GM12878 (cell line): ENCODE results near the gene LRRIQ1. TPM values are rescaled to one million over a fixed set of nuclear protein-coding genes. Genes with fewer than 3 reads are reported as not detected.

ENCODE experiments used
- ATAC-seq: fragments of 200-7000 bp; cut with Tn5 transposase; 3 replicates; pipeline ENCODE4 v1.9.1; 2020; ENCODE audit warnings: mild to moderate bottlenecking, moderate library complexity
- BruUV-seq: library from RNA; stranded (reverse); fragments of 400-500 nt; replicated peaks from 2 replicates; lab custom pipeline; 2021; lab: Mats Ljungman, UMichigan
- CTCF ChIA-PET: fragments of 300-600 bp; sonication (Branson Sonifier 250); formaldehyde crosslinking; extraction: SDS; loops from one replicate; lab custom pipeline; 2021; ENCODE audit warnings: inconsistent platforms; lab: Yijun Ruan, JAX
- POLR2A ChIA-PET: fragments of 350-600 bp; formaldehyde crosslinking; extraction: SDS; loops from one replicate; lab custom pipeline; 2021; ENCODE audit warnings: inconsistent platforms; lab: Charles Lee
- RAD21 ChIA-PET: fragments of 300-600 bp; sonication (Branson Sonifier 250); formaldehyde crosslinking; loops from one replicate; lab custom pipeline; 2023; ENCODE audit warnings: antibody characterized with exemption; ENCODE audit not compliant: unreplicated experiment; lab: Charles Lee
- SMC1A ChIA-PET: fragments of 300-600 bp; sonication (Branson Sonifier 250); formaldehyde crosslinking; loops from one replicate; lab custom pipeline; 2023; ENCODE audit not compliant: unreplicated experiment, uncharacterized antibody; lab: Charles Lee
- DNase-seq: peaks from one replicate; pipeline ENCODE4 v3.0.0-alpha.2; 2011; ENCODE audit warnings: low read depth, low spot score
- FAIRE-seq: peaks from 3 replicates; lab custom pipeline; 2011; peaks lifted over from hg19 to GRCh38; lab: Jason Lieb, UNC
- H2AFZ ChIP-seq: 2 replicates; pipeline ENCODE4 v1.6.0; 2011; ENCODE audit warnings: low read depth, low read length, control low read depth; ENCODE audit not compliant: control insufficient read depth
- H3K27ac ChIP-seq: 2 replicates; pipeline ENCODE4 v1.5.1; 2011; ENCODE audit warnings: control low read depth; ENCODE audit not compliant: control insufficient read depth, insufficient read depth
- H3K27me3 ChIP-seq, 2 experiments: replicated peaks in 1 of 2; 2 replicates each; pipeline versions ENCODE4 v1.6.0 to v1.6.1; 2011; ENCODE audit warnings: low read length in 1 of 2; ENCODE audit not compliant: control insufficient read depth in 2 of 2, insufficient read depth in 2 of 2
- H3K36me3 ChIP-seq, 2 experiments: 2 replicates each; pipeline ENCODE4 v1.5.1; 2011; ENCODE audit warnings: low read length in 1 of 2; ENCODE audit not compliant: control insufficient read depth in 2 of 2, insufficient read depth in 2 of 2
- H3K4me1 ChIP-seq: 2 replicates; pipeline ENCODE4 v1.6.1; 2011; ENCODE audit warnings: mild to moderate bottlenecking, low read length, moderate library complexity, mixed read lengths; ENCODE audit not compliant: control insufficient read depth, insufficient read depth
- H3K4me2 ChIP-seq: 2 replicates; pipeline ENCODE4 v1.6.0; 2011; ENCODE audit warnings: control low read depth; ENCODE audit not compliant: control insufficient read depth, insufficient read depth
- H3K4me3 ChIP-seq: fragments of 200-600 bp; sonication (generic); 2 replicates; pipeline ENCODE4 v1.5.1; 2016
- H3K79me2 ChIP-seq: 2 replicates; pipeline ENCODE4 v1.6.0; 2011; ENCODE audit warnings: low read length; ENCODE audit not compliant: control insufficient read depth, insufficient read depth
- H3K9ac ChIP-seq: 2 replicates; pipeline ENCODE4 v1.8.0; 2011; ENCODE audit warnings: low read length, control low read depth, mixed read lengths; ENCODE audit not compliant: control insufficient read depth, insufficient read depth
- H3K9me3 ChIP-seq: replicated peaks from 3 replicates; pipeline ENCODE4 v1.5.1; 2011; ENCODE audit warnings: mild to moderate bottlenecking, low read length; ENCODE audit not compliant: control insufficient read depth, insufficient read depth
- H4K20me1 ChIP-seq: 2 replicates; pipeline ENCODE4 v1.6.0; 2011; ENCODE audit not compliant: control insufficient read depth, insufficient read depth
- BMI1 ChIP-seq: fragments of 450-650 bp; IDR thresholded peaks from 2 replicates; pipeline ENCODE4 v1.6.1; 2016; ENCODE audit warnings: mild to moderate bottlenecking, moderate library complexity, borderline replicate concordance
- EP300 ChIP-seq, 2 experiments: fragments of 150-350 bp in 1 of 2; IDR thresholded peaks; 2 replicates each; pipeline ENCODE4 v1.6.1; 2011 to 2012; ENCODE audit warnings: low read depth in 2 of 2, low read length in 2 of 2, borderline replicate concordance in 1 of 2, improper control_type of control experiment in 1 of 2, inconsistent platforms in 1 of 2; ENCODE audit not compliant: control insufficient read depth in 1 of 2
- KAT2A ChIP-seq: conservative IDR thresholded peaks from 2 replicates; pipeline ENCODE4 v1.6.1; 2011; ENCODE audit warnings: low read depth, low read length; ENCODE audit not compliant: control insufficient read depth
- KDM1A ChIP-seq: fragments of 200-600 bp; sonication (generic); IDR thresholded peaks from 2 replicates; pipeline ENCODE4 v1.6.1; 2016; ENCODE audit warnings: borderline replicate concordance
- NFYA ChIP-seq: IDR thresholded peaks from 2 replicates; pipeline ENCODE4 v1.6.1; 2011; ENCODE audit warnings: low read depth, mild to moderate bottlenecking, low read length, improper control_type of control experiment, borderline replicate concordance
- PML ChIP-seq: IDR thresholded peaks from 2 replicates; pipeline ENCODE4 v1.6.1; 2012; ENCODE audit warnings: low read length, inconsistent platforms
- RCOR1 ChIP-seq: conservative IDR thresholded peaks from 2 replicates; pipeline ENCODE4 v1.6.1; 2012; ENCODE audit warnings: low read depth, low read length, improper control_type of control experiment
- YY1 ChIP-seq: IDR thresholded peaks from 2 replicates; pipeline ENCODE4 v1.6.1; 2011; ENCODE audit warnings: low read depth, mild to moderate bottlenecking, low read length
- ZZZ3 ChIP-seq: IDR thresholded peaks from 2 replicates; pipeline ENCODE4 v1.6.1; 2011; ENCODE audit warnings: low read depth; ENCODE audit not compliant: control insufficient read depth, insufficient read length
- whole genome bisulfite sequencing: methylation state at CpG from one replicate; pipeline ENCODE4 v1.1.6; 2016; ENCODE audit warnings: low lambda C conversion rate; ENCODE audit not compliant: insufficient replicate concordance, insufficient coverage; ENCODE audit errors: missing lambda C conversion rate; 5-methylcytosine and 5-hydroxymethylcytosine counted together
- in situ Hi-C: fragments of 300-500 bp; cut with MboI; formaldehyde crosslinking; loops from 9 replicates; pipeline ENCODE4 v1.14.3; 2018; ENCODE audit warnings: mixed read lengths
- intact Hi-C: fragments of 100-400 bp; cut with micrococcal nuclease; formaldehyde crosslinking; loops from one replicate; pipeline ENCODE4 v1.14.2; 2022; ENCODE audit not compliant: unreplicated experiment
- polyA plus RNA-seq, 11 experiments: library from polyadenylated mRNA; depleted of rRNA in 4 of 11; unstranded in 6 of 11; stranded (reverse) in 5 of 11; fragments of >200 nt; fragmentation: Nextera tagmentation in 4 of 11; fragmentation: Illumina TruSeq in 1 of 11; extraction: Ambion mirVana in 4 of 11; extraction: Trizol in 1 of 11; gene quantifications; 1 replicate in 1 of 11; 2 replicates in 10 of 11; pipeline versions ENCODE4 v1.2.1 to v1.2.3, GENCODE V29; 2011 to 2016; ENCODE audit warnings: inconsistent platforms in 2 of 11, missing spikeins in 2 of 11, low read depth in 1 of 11
- total RNA-seq, 4 experiments: library from RNA; depleted of rRNA in 3 of 4; stranded (reverse); fragments of >200 nt in 3 of 4; fragmentation: Illumina TruSeq in 1 of 4; extraction: Trizol in 1 of 4; gene quantifications; 2 replicates each; pipeline versions ENCODE4 v1.2.1 to v1.2.3, GENCODE V29; 2013 to 2021
- TF ChIP-seq, protein P1 (sequence below): fragments of 450-650 bp; IDR thresholded peaks from 2 replicates; pipeline ENCODE4 v1.6.1; 2017; ENCODE audit warnings: mild to moderate bottlenecking, moderate library complexity
- TF ChIP-seq, protein P2 (sequence below): fragments of 450-650 bp; conservative IDR thresholded peaks from 2 replicates; pipeline ENCODE4 v1.6.1; 2017; ENCODE audit warnings: mild to moderate bottlenecking, moderate library complexity
- TF ChIP-seq, protein P3 (sequence below): IDR thresholded peaks from 2 replicates; pipeline ENCODE4 v1.6.1; 2012; ENCODE audit warnings: improper control_type of control experiment, low read depth, low read length; ENCODE audit not compliant: insufficient replicate concordance

The LRRIQ1 gene
- total and polyA plus RNA-seq, 10 of the 15 experiments (the other 5 are each of a cell fraction or from before 2014, with no cell fraction given): 0.14 to 0.45 (median 0.37) TPM; not detected in 4

DNA sequence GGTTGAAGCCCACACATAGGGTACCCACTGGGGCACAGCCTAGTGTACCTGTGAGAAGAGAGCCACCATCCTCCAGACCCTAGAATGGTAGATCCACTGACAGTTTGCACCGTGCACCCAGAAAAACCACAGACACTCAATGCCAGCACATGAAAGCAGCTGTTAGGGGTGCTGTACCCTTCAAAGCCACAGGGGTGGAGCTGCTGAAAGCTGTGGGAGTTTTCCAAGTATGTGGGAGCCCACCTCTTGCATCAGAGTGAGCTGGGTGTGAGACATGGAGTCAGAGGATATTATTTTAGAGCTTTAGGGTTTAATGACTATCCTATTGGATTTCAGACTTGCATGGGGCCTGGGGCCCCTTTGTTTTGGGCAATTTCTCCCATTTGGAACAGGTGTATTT is 30.5 kb upstream of the LRRIQ1 start (continued):
- TF ChIP-seq, protein P1, sequence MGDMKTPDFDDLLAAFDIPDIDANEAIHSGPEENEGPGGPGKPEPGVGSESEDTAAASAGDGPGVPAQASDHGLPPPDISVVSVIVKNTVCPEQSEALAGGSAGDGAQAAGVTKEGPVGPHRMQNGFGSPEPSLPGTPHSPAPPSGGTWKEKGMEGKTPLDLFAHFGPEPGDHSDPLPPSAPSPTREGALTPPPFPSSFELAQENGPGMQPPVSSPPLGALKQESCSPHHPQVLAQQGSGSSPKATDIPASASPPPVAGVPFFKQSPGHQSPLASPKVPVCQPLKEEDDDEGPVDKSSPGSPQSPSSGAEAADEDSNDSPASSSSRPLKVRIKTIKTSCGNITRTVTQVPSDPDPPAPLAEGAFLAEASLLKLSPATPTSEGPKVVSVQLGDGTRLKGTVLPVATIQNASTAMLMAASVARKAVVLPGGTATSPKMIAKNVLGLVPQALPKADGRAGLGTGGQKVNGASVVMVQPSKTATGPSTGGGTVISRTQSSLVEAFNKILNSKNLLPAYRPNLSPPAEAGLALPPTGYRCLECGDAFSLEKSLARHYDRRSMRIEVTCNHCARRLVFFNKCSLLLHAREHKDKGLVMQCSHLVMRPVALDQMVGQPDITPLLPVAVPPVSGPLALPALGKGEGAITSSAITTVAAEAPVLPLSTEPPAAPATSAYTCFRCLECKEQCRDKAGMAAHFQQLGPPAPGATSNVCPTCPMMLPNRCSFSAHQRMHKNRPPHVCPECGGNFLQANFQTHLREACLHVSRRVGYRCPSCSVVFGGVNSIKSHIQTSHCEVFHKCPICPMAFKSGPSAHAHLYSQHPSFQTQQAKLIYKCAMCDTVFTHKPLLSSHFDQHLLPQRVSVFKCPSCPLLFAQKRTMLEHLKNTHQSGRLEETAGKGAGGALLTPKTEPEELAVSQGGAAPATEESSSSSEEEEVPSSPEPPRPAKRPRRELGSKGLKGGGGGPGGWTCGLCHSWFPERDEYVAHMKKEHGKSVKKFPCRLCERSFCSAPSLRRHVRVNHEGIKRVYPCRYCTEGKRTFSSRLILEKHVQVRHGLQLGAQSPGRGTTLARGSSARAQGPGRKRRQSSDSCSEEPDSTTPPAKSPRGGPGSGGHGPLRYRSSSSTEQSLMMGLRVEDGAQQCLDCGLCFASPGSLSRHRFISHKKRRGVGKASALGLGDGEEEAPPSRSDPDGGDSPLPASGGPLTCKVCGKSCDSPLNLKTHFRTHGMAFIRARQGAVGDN: no peak
- TF ChIP-seq KAT2A: no peak

DNA sequence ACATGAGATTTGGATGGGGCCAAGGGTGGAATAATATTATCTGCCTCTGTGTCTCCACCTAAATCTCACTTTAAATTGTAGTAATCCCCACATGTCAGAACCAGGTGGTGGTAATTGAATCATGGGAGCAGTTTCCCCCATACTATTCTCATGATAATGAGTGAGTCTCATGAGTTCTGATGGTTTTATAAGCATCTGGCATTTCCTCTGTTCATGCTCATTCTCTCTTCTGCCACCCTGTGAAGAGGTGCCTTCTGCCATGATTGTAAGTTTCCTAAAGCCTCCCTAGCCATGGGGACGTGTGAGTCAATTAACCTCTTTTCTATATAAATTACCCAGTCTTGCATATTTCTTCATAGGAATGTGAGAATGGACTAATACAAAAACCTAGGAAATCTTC is 29.9 kb upstream of the LRRIQ1 start:
- in situ Hi-C loops (no loop called here), intact Hi-C loops (no loop called here)
- ChIA-PET SMC1A (no interaction called here), POLR2A (no interaction called here), CTCF (no interaction called here), RAD21 (no interaction called here)
- DNase-seq: no peak
- Histone ChIP-seq H3K27me3 (no peaks in the 10 kb centered on the region), H3K36me3 (no peaks in the 10 kb centered on the region), H3K9ac (no peak overlapping the region), H3K4me2 (no peak overlapping the region), H4K20me1 (no peaks in the 10 kb centered on the region), H3K27ac (no peak overlapping the region), H2AFZ (no peak overlapping the region), H3K4me3 (no peak overlapping the region), H3K79me2 (no peaks in the 10 kb centered on the region), H3K4me1 (no peaks in the 10 kb centered on the region), H3K9me3 (peaks cover 2% of the 10 kb centered on the region; the same call in 1 of the 3 replicates)
- FAIRE-seq: no peak
- BruUV-seq: no TSS peak
- WGBS: 18% methylated on average over 1 of the region's 1 CpG
- ATAC-seq: no peak
- TF ChIP-seq EP300 (IDR thresholded peaks at IDR 0.05; ENCODE audit: borderline replicate concordance in 1 of 2, control insufficient read depth in 1 of 2, low read depth in 2 of 2, low read length in 2 of 2) (no peak), RCOR1 (no peak), PML (no peak), BMI1 (no peak), NFYA (no peak), YY1 (no peak), ZZZ3 (no peak), KDM1A (no peak)
- TF ChIP-seq, protein P2, sequence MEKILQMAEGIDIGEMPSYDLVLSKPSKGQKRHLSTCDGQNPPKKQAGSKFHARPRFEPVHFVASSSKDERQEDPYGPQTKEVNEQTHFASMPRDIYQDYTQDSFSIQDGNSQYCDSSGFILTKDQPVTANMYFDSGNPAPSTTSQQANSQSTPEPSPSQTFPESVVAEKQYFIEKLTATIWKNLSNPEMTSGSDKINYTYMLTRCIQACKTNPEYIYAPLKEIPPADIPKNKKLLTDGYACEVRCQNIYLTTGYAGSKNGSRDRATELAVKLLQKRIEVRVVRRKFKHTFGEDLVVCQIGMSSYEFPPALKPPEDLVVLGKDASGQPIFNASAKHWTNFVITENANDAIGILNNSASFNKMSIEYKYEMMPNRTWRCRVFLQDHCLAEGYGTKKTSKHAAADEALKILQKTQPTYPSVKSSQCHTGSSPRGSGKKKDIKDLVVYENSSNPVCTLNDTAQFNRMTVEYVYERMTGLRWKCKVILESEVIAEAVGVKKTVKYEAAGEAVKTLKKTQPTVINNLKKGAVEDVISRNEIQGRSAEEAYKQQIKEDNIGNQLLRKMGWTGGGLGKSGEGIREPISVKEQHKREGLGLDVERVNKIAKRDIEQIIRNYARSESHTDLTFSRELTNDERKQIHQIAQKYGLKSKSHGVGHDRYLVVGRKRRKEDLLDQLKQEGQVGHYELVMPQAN: no peak
- TF ChIP-seq, protein P3, sequence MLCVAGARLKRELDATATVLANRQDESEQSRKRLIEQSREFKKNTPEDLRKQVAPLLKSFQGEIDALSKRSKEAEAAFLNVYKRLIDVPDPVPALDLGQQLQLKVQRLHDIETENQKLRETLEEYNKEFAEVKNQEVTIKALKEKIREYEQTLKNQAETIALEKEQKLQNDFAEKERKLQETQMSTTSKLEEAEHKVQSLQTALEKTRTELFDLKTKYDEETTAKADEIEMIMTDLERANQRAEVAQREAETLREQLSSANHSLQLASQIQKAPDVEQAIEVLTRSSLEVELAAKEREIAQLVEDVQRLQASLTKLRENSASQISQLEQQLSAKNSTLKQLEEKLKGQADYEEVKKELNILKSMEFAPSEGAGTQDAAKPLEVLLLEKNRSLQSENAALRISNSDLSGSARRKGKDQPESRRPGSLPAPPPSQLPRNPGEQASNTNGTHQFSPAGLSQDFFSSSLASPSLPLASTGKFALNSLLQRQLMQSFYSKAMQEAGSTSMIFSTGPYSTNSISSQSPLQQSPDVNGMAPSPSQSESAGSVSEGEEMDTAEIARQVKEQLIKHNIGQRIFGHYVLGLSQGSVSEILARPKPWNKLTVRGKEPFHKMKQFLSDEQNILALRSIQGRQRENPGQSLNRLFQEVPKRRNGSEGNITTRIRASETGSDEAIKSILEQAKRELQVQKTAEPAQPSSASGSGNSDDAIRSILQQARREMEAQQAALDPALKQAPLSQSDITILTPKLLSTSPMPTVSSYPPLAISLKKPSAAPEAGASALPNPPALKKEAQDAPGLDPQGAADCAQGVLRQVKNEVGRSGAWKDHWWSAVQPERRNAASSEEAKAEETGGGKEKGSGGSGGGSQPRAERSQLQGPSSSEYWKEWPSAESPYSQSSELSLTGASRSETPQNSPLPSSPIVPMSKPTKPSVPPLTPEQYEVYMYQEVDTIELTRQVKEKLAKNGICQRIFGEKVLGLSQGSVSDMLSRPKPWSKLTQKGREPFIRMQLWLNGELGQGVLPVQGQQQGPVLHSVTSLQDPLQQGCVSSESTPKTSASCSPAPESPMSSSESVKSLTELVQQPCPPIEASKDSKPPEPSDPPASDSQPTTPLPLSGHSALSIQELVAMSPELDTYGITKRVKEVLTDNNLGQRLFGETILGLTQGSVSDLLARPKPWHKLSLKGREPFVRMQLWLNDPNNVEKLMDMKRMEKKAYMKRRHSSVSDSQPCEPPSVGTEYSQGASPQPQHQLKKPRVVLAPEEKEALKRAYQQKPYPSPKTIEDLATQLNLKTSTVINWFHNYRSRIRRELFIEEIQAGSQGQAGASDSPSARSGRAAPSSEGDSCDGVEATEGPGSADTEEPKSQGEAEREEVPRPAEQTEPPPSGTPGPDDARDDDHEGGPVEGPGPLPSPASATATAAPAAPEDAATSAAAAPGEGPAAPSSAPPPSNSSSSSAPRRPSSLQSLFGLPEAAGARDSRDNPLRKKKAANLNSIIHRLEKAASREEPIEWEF: no peak
